GM18868 (cell line): ENCODE measurements around the gene EMID1.

Experiments used
- ATAC-seq: cut with Tn5 transposase; IDR thresholded peaks from one replicate; pipeline ENCODE4 v1.9.1; 2021; ENCODE audit warnings: mild to moderate bottlenecking, moderate library complexity; ENCODE audit not compliant: unreplicated experiment

Gene EMID1

DNA sequence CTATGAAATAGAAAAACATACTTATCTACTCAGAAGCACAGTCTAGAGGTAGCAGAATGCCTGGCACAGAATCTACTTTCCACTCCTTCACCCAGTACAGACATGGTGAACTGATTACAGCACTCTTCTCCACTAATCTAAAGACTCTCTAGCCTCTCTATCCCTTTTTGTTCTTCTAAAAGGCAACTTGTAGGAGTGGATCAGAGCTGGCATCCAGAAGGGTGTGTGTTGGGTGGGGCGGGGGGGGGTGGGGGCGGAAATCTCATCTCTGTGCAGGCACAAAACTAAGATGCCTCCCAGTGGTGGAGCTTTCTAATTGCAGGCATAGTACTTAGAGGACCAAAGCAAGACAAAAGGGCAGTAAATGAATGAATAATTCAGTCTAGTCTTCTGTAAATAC is 11.5 kb upstream of the EMID1 start:
- no peak for ATAC-seq

DNA sequence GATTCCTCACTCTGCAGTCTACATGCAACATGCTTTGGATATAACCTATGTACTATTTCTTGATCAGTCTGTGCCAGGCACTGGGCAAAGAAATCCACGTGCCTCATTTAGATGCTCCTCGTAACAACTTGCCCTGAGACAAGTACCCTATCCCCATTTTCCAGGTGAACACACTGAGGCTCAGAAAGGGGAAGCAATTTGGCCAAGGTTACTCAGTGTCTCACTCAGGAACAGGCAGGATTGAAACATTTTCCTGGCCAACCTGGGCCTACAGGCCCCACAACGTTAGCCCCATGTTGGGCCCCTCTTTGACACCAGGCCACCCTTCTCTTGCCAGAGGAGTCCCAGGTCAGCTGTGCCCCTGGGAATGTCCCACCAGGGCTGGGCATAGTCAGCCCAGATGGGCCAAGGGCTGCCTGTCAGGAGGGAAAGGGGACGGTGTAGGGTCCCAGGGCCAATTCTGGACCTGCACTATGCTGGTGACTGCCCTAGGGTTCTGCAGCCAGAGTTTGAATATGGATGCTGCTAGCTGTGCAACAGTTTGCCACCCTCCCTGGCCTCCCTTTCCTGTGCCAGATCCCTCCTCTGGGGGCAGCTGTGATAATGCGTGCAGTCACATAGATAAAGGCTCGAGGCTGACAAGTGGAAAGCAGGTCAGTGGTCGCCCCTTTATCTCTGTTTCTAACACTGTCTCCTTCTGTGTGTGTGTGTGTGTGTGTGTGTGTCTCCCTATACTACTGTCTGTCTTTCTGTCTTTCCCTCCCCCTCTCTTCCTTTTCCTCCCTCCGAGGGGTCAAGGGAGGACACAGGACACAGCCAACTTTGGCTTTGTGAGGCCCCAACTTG is 10.4 kb upstream of the EMID1 start:
- ATAC-seq = no peak

DNA sequence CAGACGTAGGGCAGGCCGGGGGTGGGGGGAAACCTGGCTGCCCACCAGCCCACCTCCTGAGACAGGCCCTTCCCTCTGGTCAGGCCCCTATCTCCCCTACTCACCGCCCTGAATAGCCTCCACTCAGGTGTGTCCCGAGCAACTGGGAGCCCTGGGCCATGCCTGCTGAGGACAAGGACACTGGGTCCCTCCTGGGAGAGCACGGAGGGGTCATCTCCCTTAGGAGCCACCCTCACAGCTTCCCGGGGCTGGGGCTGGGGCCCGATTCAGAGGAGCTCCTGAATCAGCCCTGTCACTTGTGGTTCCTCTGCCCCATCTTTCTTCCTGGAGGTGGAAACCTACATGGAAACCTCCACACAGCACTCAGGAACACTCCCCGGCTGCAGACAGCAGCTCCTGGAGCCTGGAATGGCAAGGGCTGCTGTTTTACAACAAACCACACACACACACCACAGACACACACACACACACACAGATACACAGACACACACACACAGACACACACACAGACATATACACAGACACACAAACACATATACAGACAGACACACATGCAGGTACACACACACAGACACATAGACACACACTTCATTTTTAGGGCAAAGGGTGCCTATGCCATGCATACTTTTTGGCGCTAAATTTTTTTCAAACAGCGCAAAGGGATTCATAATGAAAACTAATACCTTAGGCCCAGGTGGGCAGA is 9.6 kb upstream of the EMID1 start:
- ATAC-seq = no peak

DNA sequence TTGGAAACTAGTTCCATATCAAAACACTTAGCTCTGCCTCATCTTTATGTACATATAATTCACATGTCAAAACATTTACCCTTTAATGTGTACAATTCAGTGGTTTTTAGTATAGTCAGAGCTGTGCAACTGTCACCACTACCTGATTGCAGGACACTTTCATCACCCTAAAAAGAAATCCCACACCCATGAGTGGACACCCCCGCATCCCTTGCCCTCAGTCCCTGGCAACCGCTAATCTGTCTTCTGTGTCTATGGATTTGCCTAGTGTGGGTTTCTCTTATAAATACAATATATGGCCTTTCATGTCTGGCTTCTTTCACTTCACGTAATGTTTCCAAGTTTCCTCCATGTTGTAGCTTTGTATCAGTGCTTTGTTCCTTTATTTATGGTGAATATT is 8.6 kb upstream of the EMID1 start:
- no peak for ATAC-seq

DNA sequence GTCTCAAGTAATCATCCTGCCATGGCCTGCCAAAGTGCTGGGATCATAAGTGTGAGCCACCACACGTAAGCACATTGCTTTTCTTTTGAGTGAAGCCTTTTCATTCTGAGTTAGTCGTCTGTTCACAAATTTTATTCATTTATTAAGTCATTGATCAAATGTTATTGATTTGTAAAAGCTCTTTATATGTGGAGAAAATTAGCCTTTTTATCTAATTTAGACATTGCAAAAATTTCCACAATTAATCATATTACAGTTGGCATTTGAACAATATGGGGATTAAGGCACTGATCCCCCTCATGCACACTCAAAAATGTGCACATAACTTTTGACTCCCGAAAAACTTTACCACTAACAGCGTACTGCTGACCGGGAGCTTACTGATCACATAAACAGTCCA is 7.5 kb upstream of the EMID1 start:
- ATAC-seq = no peak

DNA sequence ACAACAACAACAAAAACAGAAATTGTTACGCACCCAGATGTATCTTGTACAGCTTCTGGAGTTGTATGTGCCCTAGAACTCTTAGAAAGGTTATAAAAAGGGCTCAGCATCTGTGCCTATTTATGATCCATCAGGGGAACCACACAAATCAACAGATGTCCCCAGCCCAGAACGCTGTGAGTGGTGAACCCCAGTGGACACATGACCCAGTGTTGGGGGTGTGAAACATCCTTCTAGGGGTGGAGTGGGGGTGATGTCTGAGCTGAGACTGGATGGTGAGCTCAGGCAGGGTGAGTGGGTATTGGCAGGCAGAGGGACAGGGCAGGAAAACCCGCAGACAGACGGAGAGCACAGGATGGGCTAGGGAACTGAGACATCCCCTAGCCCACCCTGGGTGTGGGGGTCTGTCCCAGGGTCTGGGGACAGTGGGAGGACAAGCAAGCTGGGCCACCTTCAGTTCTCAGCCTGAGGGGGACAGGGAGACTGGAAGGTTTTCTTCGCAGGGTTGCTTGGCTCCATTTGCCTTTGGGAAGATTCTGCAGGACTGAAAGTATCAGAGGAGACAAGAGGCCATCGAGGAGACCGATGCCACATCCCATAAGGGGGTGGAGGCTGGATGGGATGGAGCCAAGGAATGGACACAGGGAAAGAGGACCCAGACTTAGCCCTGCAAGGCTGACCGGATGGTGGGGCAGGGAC is 5.8 kb upstream of the EMID1 start:
- no peak for ATAC-seq

DNA sequence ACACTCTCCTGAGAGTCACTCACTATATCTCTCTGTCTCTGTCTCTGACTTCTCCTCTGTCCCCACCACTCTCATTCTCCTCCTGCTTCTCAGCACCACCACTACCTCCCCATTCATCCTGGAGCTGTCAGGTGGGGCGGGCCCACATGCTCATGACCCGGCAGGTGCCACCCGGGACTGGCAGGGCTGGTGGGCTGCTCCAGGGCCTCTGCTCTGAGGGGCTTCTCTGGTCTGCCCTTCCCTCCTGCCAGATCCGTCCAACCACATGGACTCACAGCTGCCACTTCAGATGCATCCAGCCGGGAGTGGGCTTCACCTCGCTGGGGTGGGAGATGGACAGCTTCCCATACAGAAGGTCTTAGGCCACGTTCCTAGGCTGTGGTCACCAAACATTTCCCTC is 4.8 kb upstream of the EMID1 start:
- ATAC-seq = no peak

DNA sequence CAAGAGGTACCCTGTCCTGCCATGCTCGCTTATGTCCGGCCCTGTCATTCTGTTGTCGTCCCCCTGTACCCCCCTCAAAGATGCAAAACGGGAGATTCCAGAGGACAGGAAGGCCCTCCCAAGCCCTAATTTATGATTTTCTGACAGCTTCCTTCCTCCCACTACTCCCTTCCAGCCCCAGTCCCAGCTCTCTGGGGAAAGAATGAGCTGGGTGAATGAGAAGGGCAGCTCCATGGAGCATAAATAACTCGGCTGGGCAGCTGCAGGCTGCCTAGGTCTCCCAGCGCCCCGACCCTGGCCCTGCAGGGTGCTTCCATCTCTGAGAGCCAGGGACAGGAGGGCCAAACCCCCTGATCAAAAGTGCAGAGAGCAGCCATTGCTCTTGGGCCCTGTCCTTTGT is 3.9 kb upstream of the EMID1 start:
- no peak for ATAC-seq

DNA sequence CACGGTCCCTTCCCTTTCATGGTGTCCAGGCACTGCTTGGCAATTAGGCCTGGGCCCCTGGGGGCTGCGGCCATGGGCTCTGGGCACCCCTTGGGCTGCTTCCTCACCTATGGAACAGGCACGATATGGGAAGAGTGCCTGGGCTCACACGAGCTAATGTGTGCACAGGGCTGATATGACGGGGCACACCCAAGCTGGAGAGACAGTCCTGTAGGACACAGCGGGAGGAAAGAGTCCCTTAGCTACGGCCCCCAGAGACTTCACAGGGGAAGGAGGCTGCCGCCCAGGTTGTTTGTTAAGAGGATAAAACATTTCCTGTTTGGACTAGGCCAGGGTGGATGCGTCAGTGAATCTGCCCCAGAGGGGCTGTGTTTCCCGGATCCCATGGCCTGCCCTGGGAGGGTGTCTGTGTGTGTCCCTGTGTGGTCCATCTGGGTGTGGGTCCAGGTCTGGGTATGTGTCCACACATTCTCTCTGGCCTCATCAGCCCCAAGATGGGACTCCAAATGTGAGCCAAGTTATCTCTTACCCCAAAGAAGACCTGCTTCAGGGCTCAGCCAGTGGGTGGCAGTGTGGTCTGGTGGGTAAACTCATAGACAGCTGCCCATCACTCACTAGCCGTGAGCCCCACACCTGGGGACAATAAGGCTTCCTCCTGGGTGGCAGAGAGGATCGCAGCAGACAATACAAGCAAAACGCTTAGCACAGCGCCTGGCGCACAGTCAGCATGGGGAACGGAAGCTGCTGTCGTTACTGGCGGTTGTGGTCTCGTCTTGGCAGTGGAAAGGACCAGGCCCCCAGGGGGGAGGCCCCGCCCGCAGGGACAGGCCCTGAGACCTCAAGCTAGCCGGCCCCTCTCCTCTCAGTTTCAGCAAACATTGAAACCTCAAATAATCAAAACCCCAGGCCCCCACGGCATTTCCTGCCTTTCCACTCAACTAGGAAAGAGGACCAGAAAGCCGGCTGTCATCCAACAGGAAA is 3.2 kb upstream of the EMID1 start:
- peak; percentile 69 for ATAC-seq

DNA sequence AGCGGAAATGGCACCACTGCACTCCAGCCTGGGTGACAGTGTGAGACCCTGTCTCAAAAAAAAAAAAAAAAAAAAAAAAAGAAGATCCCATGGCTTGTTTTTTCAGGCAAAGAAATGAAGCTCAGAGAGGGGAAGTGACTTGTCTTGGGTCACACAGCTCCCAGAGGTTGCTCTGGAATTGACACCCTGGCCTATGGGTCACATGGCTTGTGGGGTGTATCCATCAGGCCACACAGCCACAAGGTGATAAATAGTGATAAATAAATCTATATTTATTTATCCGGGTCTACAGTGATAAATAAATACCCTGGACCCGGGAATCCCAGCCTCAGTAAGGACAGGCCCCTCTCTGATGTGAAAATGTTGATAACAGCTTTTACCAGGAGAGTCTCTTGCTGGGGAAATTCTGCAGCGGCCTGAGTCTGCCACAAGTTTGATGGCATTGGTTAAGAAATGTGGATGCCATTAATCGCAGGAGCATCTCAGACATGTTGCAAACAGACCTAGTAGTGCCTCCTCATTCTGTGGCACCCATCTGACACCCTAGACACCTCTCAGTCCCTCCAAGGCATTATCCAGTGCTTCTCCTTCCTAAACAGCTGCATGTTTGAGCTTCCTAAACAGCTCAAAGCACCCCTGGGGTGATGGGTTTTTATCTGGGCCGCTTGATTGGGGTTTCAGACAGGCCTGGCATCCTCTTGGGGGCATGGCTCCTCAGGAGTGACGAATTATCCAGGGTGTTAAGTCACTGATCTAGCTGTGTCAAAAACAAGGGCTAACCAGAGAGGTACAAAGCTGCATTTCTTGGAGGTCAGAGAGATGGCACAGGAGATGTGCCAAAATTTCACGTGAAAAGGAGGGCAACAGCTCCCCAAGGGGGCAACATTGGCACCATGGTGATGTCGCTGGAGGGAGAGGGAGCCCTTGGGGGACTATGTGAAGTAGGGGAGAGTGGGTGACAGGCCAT is 1.9 kb upstream of the EMID1 start:
- no peak for ATAC-seq

DNA sequence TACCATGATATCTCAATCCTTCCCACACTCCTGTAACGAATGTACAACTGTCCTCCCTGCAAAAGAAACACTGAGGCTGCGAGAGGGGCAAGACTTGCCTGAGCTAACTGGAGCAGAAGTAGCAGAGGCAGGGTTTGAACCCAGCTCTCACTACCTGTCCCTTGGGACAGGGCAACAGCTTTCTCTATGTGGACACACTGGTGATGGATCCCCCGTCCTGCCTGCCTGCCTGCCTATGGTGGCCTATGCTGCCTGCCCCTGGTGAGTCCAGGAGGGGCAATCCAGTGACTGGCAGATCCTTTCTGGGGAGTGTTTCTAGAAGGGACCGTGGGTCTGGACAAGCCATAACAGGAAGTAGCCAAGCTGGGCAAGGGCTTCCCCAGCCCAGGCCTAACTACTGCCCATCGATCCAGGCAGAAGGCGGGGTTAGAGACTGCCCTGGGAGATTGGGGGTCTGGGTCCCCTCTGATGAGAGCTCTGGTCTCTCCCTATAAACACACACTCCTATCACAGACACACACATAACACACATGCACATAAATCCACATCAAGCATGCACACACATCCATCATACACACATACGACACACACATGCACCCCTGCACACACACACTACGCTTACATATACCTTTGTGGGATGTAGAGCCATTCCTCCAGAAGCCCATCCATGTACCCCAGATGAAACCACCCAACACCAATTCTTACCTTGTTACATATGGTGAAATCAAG is 1.1 kb upstream of the EMID1 start:
- ATAC-seq = no peak

DNA sequence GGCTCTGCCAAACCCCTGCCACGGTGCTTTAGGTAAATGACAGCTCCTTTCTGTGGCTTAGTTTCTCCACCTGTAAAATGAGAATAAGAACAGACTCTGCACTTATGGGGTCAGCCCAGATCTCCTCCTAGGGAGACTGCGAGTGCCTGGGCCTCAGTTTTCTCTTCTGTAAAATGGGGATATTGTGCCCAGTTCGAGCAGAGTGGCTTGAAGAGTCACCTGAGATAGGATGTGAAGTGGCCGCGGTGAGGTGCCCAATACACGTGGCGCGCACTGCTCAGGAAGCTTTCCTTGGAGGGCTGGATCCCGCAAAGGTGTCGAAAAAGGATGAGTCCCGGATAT is 473 bp upstream of the EMID1 start:
- ATAC-seq = no peak

DNA sequence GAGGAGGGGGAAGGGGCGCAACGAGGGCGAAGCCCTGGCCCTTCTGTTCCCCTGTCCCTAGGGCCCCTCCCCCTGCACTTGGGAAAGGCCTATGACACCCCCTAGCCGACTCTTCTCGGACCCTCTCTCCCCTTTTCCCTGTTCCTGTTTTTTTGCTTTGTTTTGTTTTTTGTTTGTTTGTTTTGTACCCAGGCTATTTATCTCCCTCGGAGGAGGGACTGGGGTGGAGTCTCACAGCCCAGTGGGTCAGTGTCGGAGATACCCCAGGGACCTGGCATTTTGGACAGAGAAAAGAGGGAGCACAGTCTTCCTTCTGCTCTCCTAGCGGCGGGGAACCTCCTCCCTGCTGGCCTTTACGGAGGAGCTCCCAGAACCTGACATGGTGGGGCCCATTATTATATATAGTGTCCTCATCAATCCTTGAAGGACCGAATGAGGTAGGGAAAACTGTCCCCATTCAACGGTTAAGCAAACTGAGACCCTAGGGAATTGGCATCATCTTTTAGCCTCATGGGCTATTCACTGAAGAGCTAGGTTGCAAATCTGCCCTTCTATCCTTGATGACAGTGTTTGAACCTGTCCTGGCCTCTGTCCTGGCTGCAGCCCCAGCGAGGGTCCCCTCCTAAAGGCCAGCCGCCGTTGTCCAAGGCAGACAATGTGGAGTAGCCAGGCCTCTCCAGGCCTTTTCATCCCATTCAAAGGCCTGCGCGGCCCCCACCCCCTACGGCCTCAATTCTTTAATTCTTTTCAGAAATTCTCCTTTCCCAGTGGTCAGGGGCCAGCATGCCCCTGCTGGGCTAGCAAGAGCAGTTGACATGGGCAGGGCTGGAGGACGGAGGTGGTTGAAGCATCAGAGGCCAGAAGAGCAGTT is 911 bp downstream of the EMID1 start:
- no peak for ATAC-seq

DNA sequence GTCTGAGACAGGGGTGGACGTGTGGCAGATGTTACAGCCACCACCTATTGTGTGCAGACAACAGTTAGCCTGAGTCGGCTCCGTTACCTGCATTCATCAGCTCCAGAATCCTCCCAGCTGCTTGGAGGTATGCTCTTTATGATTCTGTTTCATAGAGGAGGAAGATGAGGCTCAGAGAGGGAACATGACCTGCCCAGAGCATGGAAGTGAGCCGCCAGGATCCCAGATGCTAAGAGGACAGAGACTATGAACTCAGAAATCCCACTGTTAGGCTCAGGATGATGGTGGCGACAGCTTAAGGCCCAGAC is 1.5 kb downstream of the EMID1 start:
- ATAC-seq = no peak

DNA sequence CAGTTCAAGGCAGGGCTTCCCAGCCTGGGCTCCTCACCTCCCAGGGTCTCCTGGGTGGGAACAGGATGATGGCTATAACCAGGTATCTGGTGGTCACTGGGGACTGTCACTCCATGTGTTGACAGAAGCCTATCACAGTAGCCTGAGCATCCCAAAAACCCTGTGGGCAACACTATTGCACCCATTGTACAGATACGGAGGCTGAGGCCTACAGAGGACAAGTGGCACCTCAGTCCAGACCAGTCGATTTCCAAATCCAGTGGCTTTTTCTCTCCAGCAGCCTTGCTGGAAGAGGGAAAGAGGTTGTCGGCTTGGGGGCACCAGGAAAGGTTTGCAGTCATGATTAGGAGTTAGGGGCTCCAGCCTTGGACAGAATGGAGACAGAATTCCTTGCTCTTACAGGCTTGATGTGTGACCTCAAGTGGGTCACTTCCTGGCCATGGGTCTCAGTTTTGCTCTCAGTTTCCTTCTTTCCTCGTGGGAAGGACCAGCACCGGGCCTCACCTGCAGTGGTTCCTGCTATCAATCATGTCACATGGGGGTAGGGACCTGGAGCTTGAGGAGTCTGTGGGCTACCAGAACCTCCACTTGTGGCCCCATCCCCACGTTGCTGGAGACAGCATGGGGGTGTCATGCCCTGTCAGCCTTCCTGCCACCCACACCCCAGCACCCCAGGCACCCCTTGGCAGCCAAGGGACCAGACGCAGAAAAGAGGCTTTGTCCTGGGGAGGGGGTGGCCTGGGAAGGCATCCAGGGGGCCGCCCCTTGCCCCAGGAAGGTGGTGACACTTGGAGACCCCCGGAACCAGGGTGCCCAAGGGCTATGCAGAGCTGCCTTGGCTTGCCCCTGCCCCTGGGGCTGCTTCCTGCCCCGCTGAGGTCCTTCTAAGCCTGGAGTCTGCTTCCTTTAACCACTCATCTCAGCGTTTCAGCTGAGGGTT is 2.1 kb downstream of the EMID1 start:
- no peak for ATAC-seq

DNA sequence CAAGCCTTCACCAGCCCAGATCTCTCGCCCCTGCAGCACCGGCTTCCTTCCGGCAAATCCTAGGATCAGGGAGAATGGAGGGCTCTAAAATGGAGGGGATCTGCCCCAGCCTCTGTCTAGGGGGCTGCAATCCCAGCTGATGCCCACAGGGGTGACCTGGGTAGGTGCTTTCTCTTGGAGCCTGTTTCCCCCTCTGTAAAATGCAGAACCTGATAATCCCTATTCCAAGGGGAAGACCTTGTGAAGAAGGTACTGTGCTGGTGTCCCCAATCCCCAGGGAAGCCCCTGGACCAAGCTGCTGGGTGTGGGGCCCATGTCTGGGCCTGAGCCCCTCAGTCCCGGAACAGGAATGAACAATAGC is 2.8 kb downstream of the EMID1 start:
- ATAC-seq = no peak

DNA sequence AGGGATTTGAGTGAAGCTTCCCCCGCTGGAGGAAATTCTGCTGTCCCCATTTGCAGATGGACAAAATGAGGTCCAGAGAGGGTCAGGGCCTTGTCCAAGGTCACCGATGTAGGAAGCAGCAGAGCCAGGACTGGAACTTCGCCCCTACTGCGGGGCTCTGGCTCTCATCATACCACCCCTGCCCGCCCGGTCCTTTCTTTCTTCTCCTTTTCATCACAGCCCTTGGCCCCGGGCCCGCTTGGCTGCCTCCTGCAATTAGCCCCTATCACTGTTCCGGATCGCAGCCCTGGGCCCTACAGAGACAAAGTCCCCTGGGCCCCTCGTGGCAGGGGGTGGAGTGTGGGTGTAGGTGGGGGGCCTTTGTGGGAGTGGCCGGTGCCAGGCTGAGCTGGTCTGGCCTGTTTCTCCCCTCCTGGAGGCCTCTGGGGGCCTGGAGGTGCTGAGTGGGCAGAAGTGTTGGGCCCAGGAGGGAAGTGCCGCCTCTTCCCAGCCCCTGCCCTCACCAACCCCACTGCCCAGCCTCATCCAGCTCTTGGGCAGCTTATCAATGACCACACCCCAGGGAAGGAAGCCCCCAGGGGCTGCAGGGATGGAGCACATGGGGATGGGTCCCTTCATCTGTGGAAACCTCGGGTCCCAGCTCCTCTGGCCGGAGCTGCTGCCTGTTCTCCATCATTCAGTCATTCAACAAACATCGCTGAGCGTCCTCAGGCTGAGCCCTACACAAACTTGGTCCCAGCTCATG is 3.4 kb downstream of the EMID1 start:
- ATAC-seq = peak; percentile 40
